SJCRH30 (cell line): ENCODE measurements around the gene MYOZ3. TPM values are rescaled to one million over a fixed set of nuclear protein-coding genes. Genes with fewer than 3 reads are reported as not detected.

Experiments
- total RNA-seq: library from RNA; depleted of rRNA; stranded (reverse); fragments of >200 nt; shearing (Covaris generic); gene quantifications from 2 replicates; pipeline ENCODE4 v1.2.3, GENCODE V29; 2014; rRNA removed

MYOZ3 gene
- total RNA-seq, 1 experiment from 2014 or later, result 0.02 TPM

Other genes with a start within 250 kb of the MYOZ3 start
- gene CD74, start 248.3 kb upstream of the MYOZ3 start, total RNA-seq, result 0.12 TPM in 1 of 2 replicates, not detected in the other
- gene RPS14, start 211.5 kb upstream of the MYOZ3 start, total RNA-seq, result 3,118 and 3,506 TPM in 2 replicates
- 30.0 and 31.4 TPM in 2 replicates for gene NDST1, start 153.1 kb upstream of the MYOZ3 start, total RNA-seq
- gene SYNPO, start 20.6 kb upstream of the MYOZ3 start, total RNA-seq, result 2.3 and 3.2 TPM in 2 replicates
- gene RBM22, start 39.8 kb downstream of the MYOZ3 start, total RNA-seq, result 50.5 and 55.2 TPM in 2 replicates
- gene DCTN4, start 97.8 kb downstream of the MYOZ3 start, total RNA-seq, result 41.5 and 47.8 TPM in 2 replicates
- 11.7 and 13.3 TPM in 2 replicates for gene SMIM3, start 117.5 kb downstream of the MYOZ3 start, total RNA-seq
- gene IRGM, start 185.3 kb downstream of the MYOZ3 start, total RNA-seq, result not detected in 2 replicates
- gene ZNF300, start 243.7 kb downstream of the MYOZ3 start, total RNA-seq, result 9.9 and 12.3 TPM in 2 replicates